Measurements from ENCODE around the gene MAP3K19. TPM values are rescaled to one million over a fixed set of nuclear protein-coding genes. Genes with fewer than 3 reads are reported as not detected.

MAP3K19 gene
- total RNA-seq, 1 experiment from 2014 or later = not detected

DNA sequence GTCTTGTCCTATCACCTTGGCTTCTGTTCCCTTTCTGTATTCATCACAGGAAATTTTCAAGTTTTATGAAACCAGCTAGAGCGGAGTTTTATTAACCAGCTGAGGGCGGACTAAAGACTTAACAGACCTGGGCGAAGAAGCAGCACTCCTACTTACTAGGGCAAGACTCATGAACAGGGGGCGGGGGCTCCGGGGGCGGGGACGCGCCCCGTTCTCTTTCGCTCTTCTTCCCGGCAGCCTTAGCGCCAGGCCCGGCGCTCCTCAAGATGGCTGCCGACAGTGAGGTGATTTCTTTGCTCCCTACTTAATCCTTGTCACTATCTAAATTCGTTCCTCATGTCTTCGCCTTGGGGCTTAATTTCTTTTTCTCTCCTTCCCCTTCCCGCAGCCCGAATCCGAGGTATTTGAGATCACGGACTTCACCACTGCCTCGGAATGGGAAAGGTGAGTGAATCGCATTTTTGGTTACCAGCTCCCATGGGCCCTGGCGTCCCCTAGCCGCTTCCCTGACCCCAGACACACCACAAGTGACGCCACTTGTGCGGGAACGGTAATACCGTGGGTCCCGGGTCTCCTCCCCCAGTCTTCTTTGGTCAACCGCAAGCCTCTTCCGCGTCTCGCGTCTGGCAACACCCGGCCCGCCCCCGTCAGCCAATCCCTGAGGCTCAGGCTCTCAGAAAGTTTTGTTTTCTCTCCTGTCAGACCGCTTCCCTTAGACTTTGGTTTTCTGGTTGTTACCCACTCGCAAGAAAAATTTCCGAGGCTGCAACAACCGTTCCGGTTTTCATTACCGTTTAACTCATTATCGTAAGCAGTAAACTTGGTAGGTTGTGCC lies 5.0 kb upstream of the MAP3K19 start, which contains the start of gene RAB3GAP1:
Gene RAB3GAP1, plus strand, starts transcription at position 251 of the 835 bp plus-strand sequence. Its CDS starts 16 bp downstream, at position 267.
- Histone ChIP-seq H3K4me3 (replicated peaks in 1 of 2; ENCODE audit: low read depth in 1 of 2, low read length in 2 of 2) (peak within 1 kb of the TSS; percentile 93 to 94), H3K36me3 (ENCODE audit: control insufficient read depth in 1 of 2, insufficient read depth in 2 of 2, low read length in 2 of 2) (0 out of 4 replicates have a peak, but pooled peaks cover 0 to 4% of the 10 kb centered on the region in 2 experiments), H2AFZ (ENCODE audit: low read depth, low read length, poor library complexity, severe bottlenecking) (peak within 1 kb of the TSS; percentile 100), H3K27ac (ENCODE audit: low read depth, low read length) (peak within 1 kb of the TSS; percentile 68), H3K9me2 (ENCODE audit: insufficient read depth) (no peaks in the 10 kb centered on the region), H3K9me3 (ENCODE audit: control insufficient read depth in 1 of 2, insufficient read depth in 1 of 2, low read depth in 1 of 2, low read length in 2 of 2) (no peaks in the 10 kb centered on the region), H3K4me1 (ENCODE audit: control insufficient read depth in 1 of 2, insufficient read depth in 2 of 2, low read length in 2 of 2) (peaks cover 9 to 12% of the 10 kb centered on the region in 2 experiments; a peak in 2 of 4 replicates), H3K4me2 (ENCODE audit: low read length) (peak within 1 kb of the TSS; percentile 88), H4K20me1 (ENCODE audit: insufficient read depth) (no peaks in the 10 kb centered on the region), H3K27me3 (ENCODE audit: insufficient read depth, low read length) (no peaks in the 10 kb centered on the region), H3K79me2 (ENCODE audit: insufficient read depth, low read length) (peaks cover 50% of the 10 kb centered on the region), H3K9ac (ENCODE audit: low read length) (peak within 1 kb of the TSS; percentile 93)
- RAD21 ChIA-PET (ENCODE audit: low non-redundant PET in 1 of 2, low total read pairs in 2 of 2, uncharacterized antibody in 2 of 2, unreplicated experiment in 2 of 2) = no interaction called here
- BruUV-seq (replicated peaks) = TSS peak; percentile 53
- CTCF ChIA-PET = interaction anchor here (0.5 kb wide), 1 partner anchor 27 kb away, joined by 3 read pairs; no protein-coding TSS in a partner anchor
- TF ChIP-seq CBX3 (IDR thresholded peaks at IDR 0.05; ENCODE audit: low read depth) (peak; percentile 7; the same call in 1 of the 2 replicates), POLR2AphosphoS5 (IDR thresholded peaks at IDR 0.05; ENCODE audit: low read depth, low read length) (peak; percentile 91), ZFX (IDR thresholded peaks at IDR 0.05) (peak; percentile 63; the same call in 1 of the 2 replicates), CEBPB (IDR thresholded peaks at IDR 0.05; ENCODE audit: low read depth) (no peak), YY1 (IDR thresholded peaks at IDR 0.05; ENCODE audit: extremely low read depth, insufficient replicate concordance, low read depth, low read length) (peak; percentile 96), SRF (IDR thresholded peaks at IDR 0.05; ENCODE audit: low read depth) (no peak), POLR2A (IDR thresholded peaks at IDR 0.05; ENCODE audit: borderline replicate concordance, extremely low read depth, insufficient read depth, insufficient read length) (peak; percentile 85), ELF1 (IDR thresholded peaks at IDR 0.05; ENCODE audit: borderline replicate concordance, low read depth) (peak; percentile 32; the same call in 1 of the 2 replicates), EZH2phosphoT487 (IDR thresholded peaks at IDR 0.05; ENCODE audit: borderline replicate concordance) (no peak), EGR1 (IDR thresholded peaks at IDR 0.05; ENCODE audit: low read depth) (peak; percentile 70), SIN3A (IDR thresholded peaks at IDR 0.05; ENCODE audit: low read depth) (peak; percentile 74; the same call in 1 of the 2 replicates), EZH2 (IDR thresholded peaks at IDR 0.05) (no peak), RAD21 (IDR thresholded peaks at IDR 0.05; ENCODE audit: low read depth) (no peak), SP1 (IDR thresholded peaks at IDR 0.05; ENCODE audit: low read depth) (no peak)
- TF ChIP-seq, protein P1, sequence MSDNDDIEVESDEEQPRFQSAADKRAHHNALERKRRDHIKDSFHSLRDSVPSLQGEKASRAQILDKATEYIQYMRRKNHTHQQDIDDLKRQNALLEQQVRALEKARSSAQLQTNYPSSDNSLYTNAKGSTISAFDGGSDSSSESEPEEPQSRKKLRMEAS (IDR thresholded peaks at IDR 0.05) = 0 out of 2 replicates have a peak, but pooled peaks have one; percentile 26
- TF ChIP-seq, protein P2, sequence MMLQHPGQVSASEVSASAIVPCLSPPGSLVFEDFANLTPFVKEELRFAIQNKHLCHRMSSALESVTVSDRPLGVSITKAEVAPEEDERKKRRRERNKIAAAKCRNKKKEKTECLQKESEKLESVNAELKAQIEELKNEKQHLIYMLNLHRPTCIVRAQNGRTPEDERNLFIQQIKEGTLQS (IDR thresholded peaks at IDR 0.05) = no peak
- peak; percentile 48 for DNase-seq (ENCODE audit: low read depth, low spot score)
- POLR2A ChIA-PET = interaction anchor here (0.7 kb wide), 1 partner anchor 835 kb away, joined by 7 read pairs; no protein-coding TSS in a partner anchor
- intact Hi-C loops (cut with micrococcal nuclease) = loop anchor here (5.0 kb wide), 1 partner anchor 480 kb away; the partner anchor contains the start of genes R3HDM1 and ZRANB3
- peak; percentile 94 for ATAC-seq

Data from HCT116 (cell line).